SKM-1 (cell line): Measurements from ENCODE around the gene FBN1.

Experiments used
- DNase-seq: peaks from one replicate; lab custom pipeline; 2025; ENCODE audit not compliant: unreplicated experiment; lab: John Stamatoyannopoulos, UW

Gene FBN1

DNA sequence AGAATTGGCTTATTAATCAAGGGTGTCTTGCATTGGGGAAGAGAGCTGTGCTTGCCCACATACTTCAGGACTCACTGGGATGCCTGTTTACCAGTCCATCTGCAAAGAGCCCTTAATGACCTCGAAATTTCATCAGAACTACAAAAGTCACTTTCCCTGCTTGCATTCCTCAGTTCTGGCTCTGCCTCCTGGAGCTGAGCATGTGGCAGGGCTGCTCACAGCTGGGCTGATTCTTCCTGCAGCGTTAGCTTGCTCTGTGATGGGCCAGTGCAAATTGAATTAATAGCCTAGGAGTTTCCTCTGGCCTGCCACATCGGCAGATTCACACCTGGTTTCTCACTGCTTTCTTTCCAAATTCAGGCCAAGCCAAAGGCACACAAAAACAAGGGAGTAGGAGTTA lies 205.4 kb downstream of the FBN1 start:
- DNase-seq, result no peak

DNA sequence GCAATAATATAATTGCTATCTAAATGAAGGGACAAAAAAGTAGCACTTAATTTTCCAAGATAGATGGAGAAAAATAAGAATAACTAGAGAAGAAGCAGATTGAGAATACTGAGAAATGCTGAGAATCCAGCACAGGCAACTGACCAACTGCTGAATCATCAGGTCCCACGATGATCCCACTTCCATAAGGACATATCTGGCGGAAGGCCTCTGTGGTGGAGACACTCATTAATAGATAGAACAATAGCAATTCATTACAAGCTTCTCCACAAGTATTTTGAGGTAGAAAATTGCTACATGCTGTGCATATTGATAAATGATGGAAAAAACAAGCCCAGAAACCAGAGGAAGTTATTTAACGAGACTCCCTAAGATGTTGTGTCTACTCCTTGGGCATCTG lies 208.3 kb downstream of the FBN1 start:
- no peak for DNase-seq

DNA sequence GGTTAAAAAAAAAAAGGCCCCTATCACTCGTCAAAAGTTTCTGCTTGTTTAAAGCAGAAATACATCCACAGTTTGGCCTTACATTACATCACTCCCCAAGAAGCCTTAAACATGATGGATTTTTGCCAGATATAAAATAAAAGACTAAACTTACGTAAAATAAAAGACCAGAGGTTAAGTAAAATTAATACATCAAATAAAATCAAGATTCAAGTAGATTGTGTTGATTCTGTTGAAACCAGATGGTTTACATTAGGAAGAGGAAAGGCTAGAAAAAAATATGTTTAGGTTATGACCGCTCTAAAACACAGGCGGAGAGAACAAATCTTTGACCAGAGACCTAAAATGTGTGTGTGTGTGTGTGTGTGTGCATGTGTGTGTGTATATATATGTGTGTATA lies 210.2 kb downstream of the FBN1 start:
- DNase-seq, result no peak

DNA sequence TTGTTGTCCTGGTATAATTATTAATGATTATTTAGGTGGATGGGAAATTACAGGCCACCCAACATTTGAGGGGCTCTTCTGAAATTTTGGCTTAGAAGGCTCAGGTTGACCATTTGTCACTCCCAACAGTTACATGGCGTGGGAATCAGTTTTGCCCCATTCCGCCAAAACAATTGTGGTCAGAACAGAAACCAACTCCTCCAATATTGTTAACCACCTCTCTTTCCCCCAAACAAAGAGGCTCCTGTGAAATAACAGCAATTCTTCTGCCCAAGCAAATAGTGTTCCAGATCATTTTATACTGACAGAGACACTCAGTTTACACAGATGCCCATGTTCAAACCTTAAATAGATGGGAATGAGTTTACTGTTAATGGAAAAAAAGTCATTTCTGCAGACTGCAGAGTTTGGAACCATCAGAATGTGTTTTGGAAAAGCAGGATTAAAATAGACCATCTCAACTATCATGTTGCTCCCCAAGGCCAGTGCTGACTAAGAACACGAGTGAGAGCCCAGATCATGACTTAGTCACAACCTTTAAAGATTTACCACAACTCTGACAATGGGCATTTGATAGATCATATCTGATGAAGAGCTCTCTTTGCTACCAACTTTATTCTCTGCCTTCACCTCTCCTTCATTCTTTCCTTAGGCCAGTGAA lies 212.2 kb downstream of the FBN1 start:
- no peak for DNase-seq

DNA sequence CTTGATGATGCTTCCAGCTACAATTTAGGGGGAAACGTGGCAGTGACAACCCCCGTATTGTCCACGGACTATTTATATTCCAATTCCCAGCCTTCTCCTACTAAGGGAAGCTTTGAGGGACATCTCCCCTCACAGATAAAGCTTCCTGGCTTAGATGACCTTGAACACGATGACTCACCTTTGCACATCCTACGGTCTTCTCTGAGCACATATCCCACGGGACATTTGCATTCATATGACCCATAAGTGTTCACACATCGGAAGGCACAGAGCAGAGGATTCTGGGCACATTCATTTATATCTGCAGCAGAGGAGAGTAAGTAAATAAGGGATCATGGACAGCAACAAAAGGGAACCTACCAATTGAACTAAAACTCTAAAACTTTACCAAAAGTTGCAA lies 212.8 kb downstream of the FBN1 start:
- DNase-seq, result no peak

DNA sequence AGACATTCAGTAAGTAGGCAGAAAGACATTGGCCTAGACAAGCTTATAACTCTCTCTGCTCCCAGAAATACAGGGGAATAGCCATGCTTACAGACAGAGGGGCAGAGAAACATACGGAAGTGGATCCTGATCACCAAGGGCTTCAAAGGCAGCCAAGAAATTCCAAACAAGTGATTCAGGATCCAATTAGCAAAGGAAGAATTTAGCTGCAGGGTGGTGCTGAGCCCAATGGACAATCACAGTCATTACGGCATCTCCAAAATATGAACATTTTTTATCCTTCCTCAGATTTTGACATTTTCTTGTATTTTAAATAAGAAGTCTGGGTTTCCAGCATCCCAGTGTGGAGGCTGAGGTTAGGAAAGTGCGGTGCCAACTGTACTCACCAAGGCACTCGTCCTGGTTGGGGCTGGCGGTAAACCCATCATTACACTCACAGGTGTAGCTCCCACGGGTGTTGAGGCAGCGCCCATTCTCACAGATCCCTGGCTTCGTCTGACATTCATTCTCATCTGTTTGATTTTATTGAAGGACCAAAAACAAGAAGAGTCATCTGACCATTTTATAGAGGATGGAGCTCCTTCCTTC lies 217.5 kb downstream of the FBN1 start:
- DNase-seq, result no peak

DNA sequence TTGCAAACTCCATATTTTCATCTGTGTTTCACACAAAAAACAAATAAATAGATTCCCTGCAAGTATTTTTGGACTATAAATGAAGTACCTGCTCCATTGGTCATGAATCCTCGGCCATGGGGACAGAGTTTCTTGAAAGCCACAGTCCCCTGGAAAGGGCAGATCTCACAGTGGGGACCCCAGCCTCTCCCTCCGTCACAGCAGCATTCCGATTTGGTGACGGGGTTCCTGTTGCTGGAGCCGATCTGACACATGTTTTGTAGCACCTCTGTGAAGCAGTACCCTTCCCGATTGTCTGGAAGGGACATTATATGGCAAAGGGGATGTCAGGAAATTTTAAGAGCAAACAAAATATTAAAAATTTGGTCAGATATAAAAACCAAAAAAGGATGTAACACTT lies 218.0 kb downstream of the FBN1 start:
- DNase-seq, result no peak

DNA sequence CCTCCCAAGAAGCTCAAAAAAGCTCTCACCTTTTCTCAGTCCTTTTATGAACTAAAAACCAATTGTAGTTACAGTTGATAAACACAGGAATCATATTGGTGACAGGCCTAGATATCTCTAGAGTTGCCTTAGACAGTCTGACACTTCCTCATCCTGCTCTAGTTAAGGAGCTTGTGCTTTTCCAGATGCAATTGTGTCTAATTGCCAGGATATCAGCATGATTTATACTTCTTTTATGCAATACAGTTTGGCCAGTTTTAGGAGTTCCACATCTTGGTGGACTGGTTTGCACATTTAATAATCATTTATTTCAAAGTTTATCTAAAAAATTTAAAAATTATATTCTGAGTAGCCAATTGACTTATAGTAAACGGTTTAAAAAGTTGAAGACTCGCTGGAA lies 218.6 kb downstream of the FBN1 start:
- no peak for DNase-seq

DNA sequence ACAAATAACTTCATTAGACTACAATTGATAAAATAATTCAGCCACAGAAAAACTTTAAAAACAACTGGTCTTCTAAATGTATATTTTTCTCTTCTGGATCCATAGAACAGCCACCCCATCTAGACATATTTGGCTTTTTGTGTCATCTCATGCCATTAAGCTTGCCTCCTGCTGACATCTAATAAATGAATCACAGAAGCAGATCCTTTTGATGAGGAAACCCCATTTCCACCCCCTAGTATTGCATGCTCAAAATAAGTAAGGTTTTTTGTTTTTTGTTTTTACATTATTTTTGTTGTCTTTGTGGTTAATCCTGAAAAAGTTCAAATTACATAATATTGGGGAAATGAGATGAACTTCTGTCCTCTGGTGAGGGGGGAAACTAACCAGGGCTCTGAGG lies 219.5 kb downstream of the FBN1 start:
- DNase-seq, result no peak

DNA sequence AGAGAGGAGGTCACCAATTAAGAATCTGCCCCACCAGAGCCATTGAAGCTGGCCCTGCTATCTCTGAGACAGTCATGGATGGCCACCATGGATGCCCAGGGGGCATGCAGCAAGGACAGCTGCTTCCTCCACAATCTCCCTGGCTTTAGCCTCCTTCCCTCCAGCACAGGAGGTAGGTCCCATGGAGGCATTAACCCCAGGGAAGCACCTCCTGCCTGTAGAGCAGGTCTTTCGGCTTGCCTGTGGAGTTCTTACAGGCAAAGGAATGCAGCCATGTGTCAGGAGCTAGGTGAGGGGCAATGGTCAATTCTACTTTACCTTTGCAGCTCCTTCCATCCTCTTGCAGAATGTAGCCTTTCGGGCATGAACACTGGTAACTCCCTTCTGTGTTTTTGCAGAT lies 220.5 kb downstream of the FBN1 start:
- DNase-seq, result no peak

DNA sequence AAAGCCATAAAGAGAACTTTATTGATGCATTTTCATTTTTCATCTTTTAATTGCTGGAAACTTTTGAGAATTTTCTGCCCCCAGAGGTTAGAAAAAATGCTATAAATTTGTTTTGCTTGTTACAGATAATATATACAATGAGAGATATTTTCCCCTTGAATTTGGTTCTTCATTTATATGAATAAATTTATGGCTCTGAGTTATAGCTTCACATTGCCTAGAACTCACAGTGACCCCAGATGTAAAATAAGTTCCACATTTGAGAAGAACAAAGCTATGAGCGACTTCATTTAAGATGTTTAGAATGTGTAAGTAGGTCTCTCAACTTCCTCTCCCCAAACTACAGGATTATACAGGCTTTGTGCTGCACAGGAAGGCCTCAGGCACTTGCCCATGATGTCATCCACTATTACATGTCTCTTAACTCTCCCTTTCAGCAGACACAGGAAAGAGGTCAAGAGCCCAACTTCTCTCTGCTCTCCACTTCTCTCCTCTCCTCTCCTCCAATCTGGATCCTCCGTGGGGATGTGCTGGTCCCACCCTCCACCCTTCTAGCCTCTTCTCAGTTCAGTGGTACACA lies 221.5 kb downstream of the FBN1 start:
- peak; percentile 52 for DNase-seq

DNA sequence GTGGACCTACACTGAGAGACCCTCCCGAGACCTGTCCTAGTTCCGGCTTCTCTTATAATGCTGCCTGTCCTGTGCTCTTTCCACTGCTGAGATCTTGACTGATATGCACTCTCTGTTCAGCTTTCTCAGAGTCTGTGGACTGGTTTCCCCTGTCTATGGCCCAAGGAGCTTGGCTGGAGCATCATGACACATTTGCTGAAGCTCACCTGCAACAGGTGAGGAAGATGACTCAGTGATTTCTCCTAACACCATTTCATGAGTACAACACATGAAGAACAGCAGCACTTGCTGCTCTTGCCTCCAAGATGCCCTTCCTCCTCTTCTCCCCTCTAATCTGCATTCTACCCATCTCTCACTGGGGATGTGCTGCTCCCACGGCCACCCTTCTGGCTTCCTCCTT lies 222.2 kb downstream of the FBN1 start:
- DNase-seq, result no peak

DNA sequence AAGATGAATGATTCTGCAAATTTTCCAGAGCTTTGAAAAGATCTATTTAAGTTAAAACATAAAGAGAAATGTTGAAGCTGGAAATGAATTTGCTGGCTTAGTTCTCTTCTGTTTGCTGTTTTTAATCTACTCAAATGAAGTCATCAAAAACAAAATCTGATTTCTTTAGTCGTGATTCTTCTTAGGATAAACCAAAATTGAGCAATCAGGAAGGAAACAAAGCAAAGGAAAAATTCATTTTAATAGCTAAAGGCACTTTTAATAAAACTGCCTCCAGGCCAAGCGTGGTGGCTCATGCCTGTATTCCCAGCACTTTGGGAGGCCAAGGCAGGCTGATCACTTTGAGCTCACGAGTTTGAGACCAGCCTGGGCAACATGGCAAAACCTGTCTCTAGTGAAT lies 223.1 kb downstream of the FBN1 start:
- no peak for DNase-seq

DNA sequence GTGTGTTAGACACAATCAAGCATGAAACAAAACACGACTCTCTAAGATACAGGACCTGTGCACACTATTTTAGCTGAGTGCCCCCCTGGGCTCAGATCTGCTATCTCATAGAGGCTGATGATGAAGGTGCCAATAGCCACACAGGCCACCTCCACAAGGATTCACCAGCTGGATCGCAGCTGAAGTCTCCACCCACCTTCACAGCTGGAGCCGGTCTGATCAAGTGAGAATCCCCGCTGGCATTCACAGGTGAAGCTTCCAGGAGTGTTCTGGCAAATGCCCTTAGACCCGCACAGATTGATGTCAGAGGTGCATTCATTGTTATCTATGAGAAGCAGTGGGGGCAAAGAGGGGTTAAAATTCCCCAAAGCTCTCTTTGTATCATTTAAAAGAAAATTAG lies 224.1 kb downstream of the FBN1 start:
- DNase-seq, result no peak

DNA sequence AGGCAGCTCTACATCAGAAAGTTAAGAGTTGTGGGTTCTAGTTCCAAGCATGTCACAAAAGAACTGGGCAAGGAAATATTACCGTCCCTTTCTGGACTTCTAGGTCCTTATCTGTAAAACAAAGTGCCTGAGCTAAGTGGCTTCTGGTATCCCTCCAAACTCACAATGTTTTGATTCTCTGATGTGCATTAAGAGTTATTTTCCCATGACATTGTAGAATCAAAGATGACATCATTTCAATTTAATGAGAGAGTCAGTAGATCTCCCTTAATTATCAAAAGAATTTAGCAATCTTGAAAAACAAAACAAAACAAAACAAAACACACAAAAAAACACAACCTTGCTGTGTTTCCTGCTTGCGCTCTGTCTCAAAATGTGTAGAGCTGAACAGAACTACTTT lies 225.6 kb downstream of the FBN1 start:
- DNase-seq, result no peak

DNA sequence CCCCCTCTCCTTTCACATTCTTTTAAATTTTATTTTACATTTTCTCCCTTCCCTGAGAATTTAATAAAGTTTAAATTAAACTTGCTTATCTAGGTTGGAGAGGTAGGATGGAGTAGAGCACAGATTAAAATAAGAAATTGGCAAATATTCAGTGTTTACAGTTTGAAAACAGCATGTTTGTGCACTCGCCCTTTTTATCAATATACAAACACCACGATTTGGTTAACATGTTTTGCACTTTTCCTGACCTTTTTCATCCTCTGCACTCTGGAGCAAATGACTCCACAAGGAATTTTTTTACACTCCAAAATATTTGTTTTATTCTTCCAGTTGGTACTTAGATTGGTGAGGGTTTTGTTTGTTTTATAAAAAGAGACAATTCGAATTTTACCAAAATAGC lies 227.2 kb downstream of the FBN1 start:
- DNase-seq, result no peak

DNA sequence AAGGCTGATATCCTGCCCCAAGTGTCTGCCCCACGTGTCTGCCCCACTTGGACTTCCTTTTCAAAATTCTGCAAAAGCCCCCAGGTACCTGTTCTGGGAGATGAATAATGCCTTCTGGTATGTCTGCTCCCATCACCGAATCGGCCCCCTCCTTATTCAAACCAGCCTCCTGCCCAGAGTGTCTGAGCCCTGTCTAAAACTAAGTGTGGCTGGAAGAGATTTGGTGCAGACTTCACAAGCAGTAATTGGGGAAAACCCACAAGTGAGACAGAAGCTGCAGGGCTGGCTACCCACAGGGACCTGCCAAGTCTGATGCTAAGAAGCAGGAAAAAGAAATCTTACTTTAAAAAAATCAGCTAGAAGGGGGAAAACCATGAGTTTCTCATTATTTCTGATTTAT lies 229.2 kb downstream of the FBN1 start:
- no peak for DNase-seq

DNA sequence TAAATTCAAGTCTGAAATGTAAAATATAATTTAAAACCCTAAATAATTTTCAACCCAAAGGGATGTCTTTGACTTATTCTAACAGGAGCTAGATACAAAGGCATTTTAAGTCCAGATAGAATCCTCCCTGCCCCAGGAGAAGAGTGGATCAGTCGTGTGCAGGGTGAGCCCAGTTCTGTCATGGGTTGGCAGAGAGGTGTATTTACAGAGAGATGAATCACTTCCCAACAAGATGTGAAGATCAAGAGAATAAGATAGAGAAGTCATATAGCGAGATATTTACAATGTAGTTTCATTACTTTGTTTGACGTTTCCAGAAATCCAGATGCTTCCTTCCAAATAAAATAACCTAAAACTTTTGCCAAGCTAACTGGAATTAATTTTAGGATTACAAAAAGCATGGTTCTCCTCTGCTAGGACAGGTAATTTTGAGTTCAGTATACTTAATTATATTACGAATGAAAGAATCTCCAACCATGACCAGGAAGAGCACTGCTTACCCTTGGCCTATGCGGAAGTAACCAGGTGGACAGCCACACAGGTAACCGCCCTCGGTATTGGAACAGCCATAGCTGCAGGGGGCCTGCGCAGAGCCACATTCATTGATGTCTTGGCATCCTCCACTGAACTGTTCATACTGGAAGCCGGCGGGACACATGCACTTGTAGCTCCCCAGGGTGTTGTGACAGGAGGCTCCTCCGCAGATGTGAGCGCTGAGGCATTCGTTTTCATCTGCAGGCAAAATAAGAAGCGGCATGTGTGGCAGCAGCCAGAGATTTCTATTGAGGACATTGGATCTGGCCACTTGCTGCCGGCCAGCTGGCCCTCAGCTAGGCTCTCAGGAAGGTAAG lies 230.2 kb downstream of the FBN1 start:
- DNase-seq, result no peak

DNA sequence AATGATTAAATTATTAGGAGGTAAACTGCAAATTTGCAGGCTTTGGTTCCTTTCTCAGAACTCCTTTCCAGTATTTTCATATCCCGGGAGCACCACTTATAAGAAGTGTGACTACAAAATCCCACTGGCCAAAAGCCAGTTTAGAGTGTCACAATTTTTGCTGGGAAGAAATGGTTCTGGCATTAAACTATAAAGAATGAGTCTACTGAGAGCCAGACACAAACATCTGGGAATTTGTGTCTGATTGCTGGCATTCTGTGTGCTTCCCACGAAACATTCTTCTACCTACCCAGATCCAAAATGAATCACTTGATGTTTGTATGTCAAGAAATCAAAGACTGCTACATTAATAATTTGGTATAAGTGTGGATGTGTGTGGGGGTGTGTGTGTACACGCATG lies 231.5 kb downstream of the FBN1 start:
- DNase-seq, result no peak

DNA sequence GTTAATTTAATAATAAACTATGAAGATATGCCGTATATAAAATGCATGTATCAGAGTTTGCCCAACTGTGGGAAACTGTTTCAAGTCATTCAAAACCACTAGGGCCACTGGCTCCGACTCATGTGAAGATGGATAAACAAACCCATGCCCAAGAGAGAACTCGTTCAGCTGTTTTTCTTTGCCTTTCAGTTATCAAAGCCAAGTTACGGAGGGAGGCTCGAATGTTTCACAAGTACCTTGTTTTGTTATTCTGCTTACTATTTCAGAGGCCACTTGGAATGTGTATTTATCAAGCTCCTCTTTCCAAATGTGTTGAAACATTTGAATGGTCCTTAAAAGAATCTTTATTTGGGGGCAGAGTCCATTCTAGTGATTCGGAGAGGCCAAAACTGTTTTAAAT lies 232.2 kb downstream of the FBN1 start:
- DNase-seq, result no peak

DNA sequence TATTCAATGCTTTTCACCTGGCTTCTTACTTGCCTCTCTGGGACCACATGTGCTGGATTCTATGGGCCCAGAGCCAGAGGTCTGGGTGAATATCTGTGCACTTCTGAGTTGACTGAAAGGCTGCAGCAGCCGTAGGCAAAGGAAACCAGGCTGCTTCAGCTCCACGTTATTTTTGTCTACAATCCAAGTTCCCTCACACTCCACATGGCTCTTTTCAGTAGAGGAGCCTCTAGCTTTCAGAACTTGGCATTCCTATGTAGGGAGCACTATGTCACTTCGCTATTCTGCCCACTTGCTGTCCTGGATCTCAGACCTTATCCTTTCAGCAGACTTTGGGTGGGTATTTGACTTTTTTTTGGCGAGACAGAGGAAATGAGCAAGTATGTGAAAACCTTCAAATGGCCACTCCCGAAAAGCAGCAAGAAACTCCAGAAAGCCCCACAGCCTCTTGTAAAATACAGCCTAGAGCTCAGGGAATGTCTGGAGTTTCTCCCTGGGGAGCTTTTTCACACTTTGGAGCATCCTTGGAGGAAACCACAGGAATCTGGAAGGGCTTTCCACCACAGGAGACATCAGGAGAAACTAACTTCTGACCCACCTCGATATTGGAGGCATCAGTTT lies 233.4 kb downstream of the FBN1 start:
- DNase-seq, result no peak

DNA sequence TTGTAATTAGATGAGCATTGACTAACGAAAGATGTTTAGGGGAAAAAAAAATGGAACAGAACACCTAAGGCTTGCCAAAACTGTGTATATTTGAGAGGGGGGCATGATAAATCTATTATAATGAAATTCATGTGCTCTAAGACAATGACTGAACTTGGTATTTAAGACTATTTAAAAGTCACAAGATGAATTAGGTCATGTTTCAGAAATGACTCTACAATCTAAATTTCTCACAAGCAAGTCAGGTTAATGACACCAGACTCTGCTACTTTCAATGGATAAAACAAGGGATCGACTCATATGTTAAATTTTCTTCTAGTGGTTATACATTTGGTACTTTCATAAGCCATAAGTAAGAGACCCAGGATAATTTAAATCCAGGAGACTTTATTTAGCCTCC lies 235.9 kb downstream of the FBN1 start:
- DNase-seq, result no peak
